ENCODE results near the gene SAP30BP. TPM values are rescaled to one million over a fixed set of nuclear protein-coding genes. Genes with fewer than 3 reads are reported as not detected.
A peak's percentile ranks its signal among the peaks of the same experiment; 100 is the strongest.

Gene SAP30BP
- total and polyA plus RNA-seq, 2 of the 13 experiments (the other 11 are each of a cell fraction or from before 2014, with no cell fraction given): 67.7 to 99.4 TPM

DNA sequence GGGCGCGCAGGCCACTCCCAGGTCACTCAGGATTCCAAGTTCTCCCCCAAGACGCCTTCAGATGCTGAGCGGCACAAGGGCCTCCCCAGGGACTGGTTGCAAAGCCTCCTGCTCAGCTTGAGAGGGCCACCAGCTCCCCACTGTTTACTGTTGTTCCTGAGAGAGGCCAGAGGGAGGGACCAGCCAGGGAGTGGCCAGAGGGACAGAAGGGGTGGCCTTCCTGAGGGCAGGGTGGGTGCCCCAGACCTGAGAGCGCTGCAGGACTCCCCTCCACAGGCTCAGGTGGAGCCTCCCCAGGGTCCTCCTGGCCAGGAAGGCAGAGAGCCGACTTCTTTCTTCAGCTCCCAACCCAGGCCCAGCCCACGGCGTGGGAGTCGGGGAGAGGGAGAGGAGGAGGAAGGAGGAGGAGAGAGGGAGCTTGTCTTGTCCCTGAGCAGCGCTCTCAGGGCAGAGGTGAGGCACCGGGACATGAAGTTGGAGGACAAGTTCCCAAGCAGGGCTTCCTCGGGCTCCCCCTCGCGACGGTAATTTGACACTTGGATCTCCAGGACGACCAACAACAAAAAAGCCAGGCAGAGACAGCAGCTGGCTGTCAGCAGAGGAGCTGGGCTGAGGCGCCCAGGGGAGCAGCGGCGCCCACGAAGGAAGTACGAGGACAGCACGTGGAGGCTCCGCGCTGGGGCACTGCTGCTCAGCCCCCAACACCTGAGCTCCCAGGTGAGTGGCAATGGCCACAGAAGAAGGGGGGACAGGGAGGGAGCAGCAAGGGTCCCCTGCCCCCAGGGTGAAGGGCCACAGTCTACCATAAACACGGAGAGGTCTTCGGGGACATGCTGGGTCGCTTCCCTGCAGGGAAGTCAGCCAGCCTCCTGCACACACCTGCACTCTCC, 33.4 kb upstream of the SAP30BP start (continued):
- TF ChIP-seq PAF1 (CRISPR knock-in tag; IDR thresholded peaks at IDR 0.05) (no peak), JUND (CRISPR knock-in tag; IDR thresholded peaks at IDR 0.05) (no peak), KAT2B (IDR thresholded peaks at IDR 0.05; ENCODE audit: borderline replicate concordance, low read depth, low read length) (no peak), ZNF687 (CRISPR knock-in tag; IDR thresholded peaks at IDR 0.05) (peak; percentile 49), ZKSCAN5 (CRISPR knock-in tag; IDR thresholded peaks at IDR 0.05) (0 out of 2 replicates have a peak, but pooled peaks have one; percentile 66), ZNF225 (CRISPR knock-in tag; IDR thresholded peaks at IDR 0.05) (peak; percentile 76; the same call in 1 of the 2 replicates), ZNF724P (CRISPR knock-in tag; IDR thresholded peaks at IDR 0.05; ENCODE audit: borderline replicate concordance) (0 out of 2 replicates have a peak, but pooled peaks have one; percentile 41), SSRP1 (CRISPR knock-in tag; IDR thresholded peaks at IDR 0.05) (no peak), ZSCAN25 (CRISPR knock-in tag; IDR thresholded peaks at IDR 0.05) (peak; percentile 96), GABPB1 (CRISPR knock-in tag; IDR thresholded peaks at IDR 0.05) (peak; percentile 35; the same call in 1 of the 2 replicates), TSC22D2 (CRISPR knock-in tag; IDR thresholded peaks at IDR 0.05; ENCODE audit: borderline replicate concordance) (no peak), PATZ1 (CRISPR knock-in tag; IDR thresholded peaks at IDR 0.05) (0 out of 2 replicates have a peak, but pooled peaks have one; percentile 8)
- TF ChIP-seq, protein P1, sequence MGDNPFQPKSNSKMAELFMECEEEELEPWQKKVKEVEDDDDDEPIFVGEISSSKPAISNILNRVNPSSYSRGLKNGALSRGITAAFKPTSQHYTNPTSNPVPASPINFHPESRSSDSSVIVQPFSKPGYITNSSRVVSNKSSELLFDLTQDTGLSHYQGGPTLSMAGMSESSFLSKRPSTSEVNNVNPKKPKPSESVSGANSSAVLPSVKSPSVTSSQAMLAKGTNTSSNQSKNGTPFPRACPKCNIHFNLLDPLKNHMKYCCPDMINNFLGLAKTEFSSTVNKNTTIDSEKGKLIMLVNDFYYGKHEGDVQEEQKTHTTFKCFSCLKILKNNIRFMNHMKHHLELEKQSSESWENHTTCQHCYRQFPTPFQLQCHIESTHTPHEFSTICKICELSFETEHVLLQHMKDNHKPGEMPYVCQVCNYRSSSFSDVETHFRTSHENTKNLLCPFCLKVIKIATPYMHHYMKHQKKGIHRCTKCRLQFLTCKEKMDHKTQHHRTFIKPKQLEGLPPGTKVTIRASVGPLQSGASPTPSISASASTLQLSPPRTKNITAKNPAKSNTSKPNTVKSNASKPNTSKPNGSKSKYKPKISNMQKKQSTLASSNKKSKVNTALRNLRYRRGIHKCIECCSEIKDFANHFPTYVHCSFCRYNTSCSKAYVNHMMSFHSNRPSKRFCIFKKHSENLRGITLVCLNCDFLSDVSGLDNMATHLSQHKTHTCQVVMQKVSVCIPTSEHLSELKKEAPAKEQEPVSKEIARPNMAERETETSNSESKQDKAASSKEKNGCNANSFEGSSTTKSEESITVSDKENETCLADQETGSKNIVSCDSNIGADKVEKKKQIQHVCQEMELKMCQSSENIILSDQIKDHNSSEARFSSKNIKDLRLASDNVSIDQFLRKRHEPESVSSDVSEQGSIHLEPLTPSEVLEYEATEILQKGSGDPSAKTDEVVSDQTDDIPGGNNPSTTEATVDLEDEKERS (CRISPR knock-in tag; IDR thresholded peaks at IDR 0.05): peak; percentile 61; the same call in 1 of the 2 replicates
- TF ChIP-seq, protein P2, sequence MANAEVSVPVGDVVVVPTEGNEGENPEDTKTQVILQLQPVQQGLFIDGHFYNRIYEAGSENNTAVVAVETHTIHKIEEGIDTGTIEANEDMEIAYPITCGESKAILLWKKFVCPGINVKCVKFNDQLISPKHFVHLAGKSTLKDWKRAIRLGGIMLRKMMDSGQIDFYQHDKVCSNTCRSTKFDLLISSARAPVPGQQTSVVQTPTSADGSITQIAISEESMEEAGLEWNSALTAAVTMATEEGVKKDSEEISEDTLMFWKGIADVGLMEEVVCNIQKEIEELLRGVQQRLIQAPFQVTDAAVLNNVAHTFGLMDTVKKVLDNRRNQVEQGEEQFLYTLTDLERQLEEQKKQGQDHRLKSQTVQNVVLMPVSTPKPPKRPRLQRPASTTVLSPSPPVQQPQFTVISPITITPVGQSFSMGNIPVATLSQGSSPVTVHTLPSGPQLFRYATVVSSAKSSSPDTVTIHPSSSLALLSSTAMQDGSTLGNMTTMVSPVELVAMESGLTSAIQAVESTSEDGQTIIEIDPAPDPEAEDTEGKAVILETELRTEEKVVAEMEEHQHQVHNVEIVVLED (CRISPR knock-in tag; IDR thresholded peaks at IDR 0.05; ENCODE audit: borderline replicate concordance): no peak
- TF ChIP-seq, protein P3, sequence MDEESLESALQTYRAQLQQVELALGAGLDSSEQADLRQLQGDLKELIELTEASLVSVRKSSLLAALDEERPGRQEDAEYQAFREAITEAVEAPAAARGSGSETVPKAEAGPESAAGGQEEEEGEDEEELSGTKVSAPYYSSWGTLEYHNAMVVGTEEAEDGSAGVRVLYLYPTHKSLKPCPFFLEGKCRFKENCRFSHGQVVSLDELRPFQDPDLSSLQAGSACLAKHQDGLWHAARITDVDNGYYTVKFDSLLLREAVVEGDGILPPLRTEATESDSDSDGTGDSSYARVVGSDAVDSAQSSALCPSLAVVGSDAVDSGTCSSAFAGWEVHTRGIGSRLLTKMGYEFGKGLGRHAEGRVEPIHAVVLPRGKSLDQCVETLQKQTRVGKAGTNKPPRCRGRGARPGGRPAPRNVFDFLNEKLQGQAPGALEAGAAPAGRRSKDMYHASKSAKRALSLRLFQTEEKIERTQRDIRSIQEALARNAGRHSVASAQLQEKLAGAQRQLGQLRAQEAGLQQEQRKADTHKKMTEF (CRISPR knock-in tag; IDR thresholded peaks at IDR 0.05): no peak
